Mesenchymal stem cell (in vitro differentiated cells and primary cell): ENCODE results near the gene PRR35.

ENCODE experiments used
- DNase-seq: peaks from one replicate; pipeline ENCODE4 v3.0.0-alpha.2; 2013
- H2AFZ ChIP-seq: one replicate; pipeline ENCODE4 v1.6.1; 2013; ENCODE audit warnings: low read depth, mild to moderate bottlenecking, control low read depth, inconsistent platforms, low read length, moderate library complexity
- H2AK5ac ChIP-seq: 2 replicates; pipeline ENCODE4 v1.6.1; 2013; ENCODE audit warnings: low read length, moderate library complexity, mild to moderate bottlenecking, inconsistent platforms; ENCODE audit not compliant: severe bottlenecking
- H2BK120ac ChIP-seq: one replicate; pipeline ENCODE4 v1.6.1; 2013; ENCODE audit warnings: low read depth, mild to moderate bottlenecking, inconsistent platforms, low read length, moderate library complexity
- H2BK12ac ChIP-seq, 2 experiments: one replicate each; pipeline ENCODE4 v1.6.1; 2013; ENCODE audit warnings: inconsistent platforms in 2 of 2, low read length in 2 of 2, mild to moderate bottlenecking in 2 of 2, moderate library complexity in 2 of 2, control low read depth in 1 of 2
- H2BK15ac ChIP-seq: one replicate; pipeline ENCODE4 v1.6.1; 2013; ENCODE audit warnings: mild to moderate bottlenecking, low read depth, inconsistent platforms; ENCODE audit not compliant: poor library complexity, severe bottlenecking
- H2BK5ac ChIP-seq: 2 replicates; pipeline ENCODE4 v1.6.1; 2013; ENCODE audit warnings: low read depth, mild to moderate bottlenecking, low read length, control low read depth, inconsistent platforms; ENCODE audit not compliant: poor library complexity, severe bottlenecking
- H3K14ac ChIP-seq, 2 experiments: one replicate each; pipeline ENCODE4 v1.6.1; 2013; ENCODE audit warnings: inconsistent platforms in 2 of 2, low read length in 2 of 2, control low read depth in 1 of 2, mild to moderate bottlenecking in 1 of 2, moderate library complexity in 1 of 2
- H3K18ac ChIP-seq, 2 experiments: one replicate each; pipeline ENCODE4 v1.6.1; 2013; ENCODE audit warnings: inconsistent platforms in 2 of 2, low read length in 2 of 2, control low read depth in 1 of 2, low read depth in 1 of 2, mild to moderate bottlenecking in 1 of 2
- H3K23ac ChIP-seq, 2 experiments: one replicate each; pipeline ENCODE4 v1.6.1; 2013; ENCODE audit warnings: inconsistent platforms in 2 of 2, low read length in 2 of 2, mild to moderate bottlenecking in 2 of 2, moderate library complexity in 2 of 2, control low read depth in 1 of 2
- H3K27ac ChIP-seq: 2 replicates; pipeline ENCODE4 v1.5.1; 2013; ENCODE audit warnings: mild to moderate bottlenecking, moderate library complexity, low read length, control low read depth, inconsistent platforms; ENCODE audit not compliant: poor library complexity, severe bottlenecking
- H3K27me3 ChIP-seq, 2 experiments: 2 replicates each; pipeline versions ENCODE4 v1.6.1 to v1.7.0; 2013; ENCODE audit warnings: low read length in 2 of 2, mild to moderate bottlenecking in 2 of 2, moderate library complexity in 2 of 2, control low read depth in 1 of 2, inconsistent platforms in 1 of 2; ENCODE audit not compliant: control insufficient read depth in 1 of 2, insufficient read depth in 1 of 2
- H3K36me3 ChIP-seq, 2 experiments: 2 replicates each; pipeline versions ENCODE4 v1.6.1 to v1.7.0; 2013; ENCODE audit warnings: low read length in 2 of 2, control low read depth in 1 of 2, inconsistent platforms in 1 of 2, low read depth in 1 of 2, mild to moderate bottlenecking in 1 of 2; ENCODE audit not compliant: insufficient read depth in 2 of 2, control insufficient read depth in 1 of 2
- H3K4ac ChIP-seq, 2 experiments: one replicate each; pipeline ENCODE4 v1.6.1; 2013; ENCODE audit warnings: inconsistent platforms in 2 of 2, low read length in 2 of 2, mild to moderate bottlenecking in 2 of 2, moderate library complexity in 2 of 2, control low read depth in 1 of 2, low read depth in 1 of 2
- H3K4me1 ChIP-seq: 2 replicates; pipeline ENCODE4 v1.6.1; 2013; ENCODE audit warnings: low read depth, low read length, control low read depth; ENCODE audit not compliant: control insufficient read depth, insufficient read depth
- H3K4me2 ChIP-seq: 2 replicates; pipeline ENCODE4 v1.6.1; 2013; ENCODE audit warnings: low read length, mild to moderate bottlenecking, inconsistent platforms; ENCODE audit not compliant: poor library complexity, severe bottlenecking
- H3K4me3 ChIP-seq, 2 experiments: 2 replicates each; pipeline versions ENCODE4 v1.5.1 to v1.7.0; 2013; ENCODE audit warnings: low read length in 2 of 2, mild to moderate bottlenecking in 2 of 2, control low read depth in 1 of 2, low read depth in 1 of 2; ENCODE audit not compliant: insufficient read depth in 1 of 2
- H3K79me1 ChIP-seq: replicated peaks from 2 replicates; pipeline ENCODE4 v1.6.1; 2013; ENCODE audit warnings: mild to moderate bottlenecking, control low read depth, low read length, inconsistent platforms; ENCODE audit not compliant: poor library complexity, severe bottlenecking
- H3K9ac ChIP-seq: 2 replicates; pipeline ENCODE4 v1.7.0; 2013; ENCODE audit warnings: mild to moderate bottlenecking, low read length, moderate library complexity
- H3K9me3 ChIP-seq: 2 replicates; pipeline ENCODE4 v1.7.0; 2013; ENCODE audit warnings: mild to moderate bottlenecking, low read length; ENCODE audit not compliant: control insufficient read depth
- H4K8ac ChIP-seq: one replicate; pipeline ENCODE4 v1.6.1; 2013; ENCODE audit warnings: inconsistent platforms, mild to moderate bottlenecking, low read length, moderate library complexity
- H4K91ac ChIP-seq: one replicate; pipeline ENCODE4 v1.6.1; 2013; ENCODE audit warnings: mild to moderate bottlenecking, low read length, inconsistent platforms
- WGBS: methylation state at CpG from one replicate; pipeline ENCODE4 v1.1.7; 2013; ENCODE audit warnings: mixed read lengths; 5-methylcytosine and 5-hydroxymethylcytosine counted together

The PRR35 gene

GRCh38 chr16:561413-561794 is 1.2 kb downstream of the PRR35 start:
- H3K9ac ChIP-seq, result no peak overlapping the region
- no peak for DNase-seq
- H2BK15ac ChIP-seq, result no peak overlapping the region
- no peak overlapping the region for H3K4ac ChIP-seq
- WGBS, result 72% methylated on average over 13 of the region's 15 CpGs
- H4K8ac ChIP-seq, result no peak overlapping the region
- no peaks in the 10 kb centered on the region for H3K9me3 ChIP-seq
- H4K91ac ChIP-seq, result no peak overlapping the region
- peaks cover 40% of the 10 kb centered on the region for H3K4me1 ChIP-seq
- no peak overlapping the region for H2BK5ac ChIP-seq
- no peak overlapping the region for H3K18ac ChIP-seq
- no peak overlapping the region for H3K4me3 ChIP-seq
- no peak overlapping the region for H2BK120ac ChIP-seq
- no peak overlapping the region for H3K23ac ChIP-seq
- H3K27ac ChIP-seq, result no peak overlapping the region
- no peak overlapping the region for H3K4me2 ChIP-seq
- peaks cover 0 to 4% of the 10 kb centered on the region in 2 experiments for H3K36me3 ChIP-seq
- H3K14ac ChIP-seq, result no peak overlapping the region
- no peak overlapping the region for H2AK5ac ChIP-seq
- H3K27me3 ChIP-seq, result peaks cover 38 to 46% of the 10 kb centered on the region in 2 experiments
- H2AFZ ChIP-seq, result no peak overlapping the region
- no peak overlapping the region for H2BK12ac ChIP-seq
- H3K79me1 ChIP-seq, result no peaks in the 10 kb centered on the region

- WGBS, result 91% methylated on average over 43 of the region's 43 CpGs
- Histone ChIP-seq H4K8ac (no peak overlapping the region), H3K79me1 (no peaks in the 10 kb centered on the region), H3K4me1 (peaks cover 48% of the 10 kb centered on the region), H2BK12ac (no peak overlapping the region), H2BK5ac (no peak overlapping the region), H3K18ac (no peak overlapping the region), H3K27ac (no peak overlapping the region), H4K91ac (peak overlapping the region; percentile 70), H3K9me3 (no peaks in the 10 kb centered on the region), H2AK5ac (no peak overlapping the region), H2BK15ac (no peak overlapping the region), H3K27me3 (peaks cover 38 to 45% of the 10 kb centered on the region in 2 experiments), H3K9ac (no peak overlapping the region), H3K36me3 (peaks cover 0 to 4% of the 10 kb centered on the region in 2 experiments), H3K4me3 (no peak overlapping the region), H3K4me2 (no peak overlapping the region), H3K4ac (no peak overlapping the region), H3K23ac (no peak overlapping the region), H2AFZ (no peak overlapping the region), H3K14ac (peak overlapping the region in 1 of 2 experiments; percentile 68), H2BK120ac (no peak overlapping the region)
- no peak for DNase-seq
Observed at GRCh38 chr16:561957-562938, 2.1 kb downstream of the PRR35 start.

- Histone ChIP-seq H3K9me3 (no peaks in the 10 kb centered on the region), H3K79me1 (no peaks in the 10 kb centered on the region), H3K27ac (no peak overlapping the region), H4K91ac (no peak overlapping the region), H3K36me3 (no peaks in the 10 kb centered on the region), H3K23ac (no peak overlapping the region), H2BK120ac (no peak overlapping the region), H3K18ac (no peak overlapping the region), H3K4me2 (no peak overlapping the region), H2AK5ac (no peak overlapping the region), H3K9ac (no peak overlapping the region), H2BK15ac (peak overlapping the region; percentile 17), H3K27me3 (peaks cover 32 to 38% of the 10 kb centered on the region in 2 experiments), H2BK12ac (no peak overlapping the region), H3K4ac (no peak overlapping the region), H2AFZ (no peak overlapping the region), H3K4me3 (no peak overlapping the region), H3K14ac (no peak overlapping the region), H3K4me1 (peaks cover 57% of the 10 kb centered on the region), H4K8ac (no peak overlapping the region), H2BK5ac (no peak overlapping the region)
- 94% methylated on average over 30 of the region's 30 CpGs for WGBS
- no peak for DNase-seq
Observed at GRCh38 chr16:563072-563644, 3.0 kb downstream of the PRR35 start.

GRCh38 chr16:564690-565418 is 4.7 kb downstream of the PRR35 start:
- H3K18ac ChIP-seq, result peak overlapping the region in 1 of 2 experiments; percentile 5
- H2BK15ac ChIP-seq, result peak overlapping the region; percentile 70
- H3K14ac ChIP-seq, result no peak overlapping the region
- H3K79me1 ChIP-seq, result no peaks in the 10 kb centered on the region
- no peaks in the 10 kb centered on the region for H3K36me3 ChIP-seq
- no peak overlapping the region for H2BK5ac ChIP-seq
- peak overlapping the region; percentile 33 for H2AK5ac ChIP-seq
- H3K4ac ChIP-seq, result no peak overlapping the region
- peaks cover 17 to 23% of the 10 kb centered on the region in 2 experiments for H3K27me3 ChIP-seq
- no peak overlapping the region for H3K27ac ChIP-seq
- H2BK12ac ChIP-seq, result no peak overlapping the region
- H3K4me3 ChIP-seq, result no peak overlapping the region
- H3K9me3 ChIP-seq, result no peaks in the 10 kb centered on the region
- WGBS, result 89% methylated on average over 42 of the region's 42 CpGs
- no peak overlapping the region for H2AFZ ChIP-seq
- H3K4me1 ChIP-seq, result peaks cover 54% of the 10 kb centered on the region
- no peak overlapping the region for H4K91ac ChIP-seq
- no peak overlapping the region for H3K9ac ChIP-seq
- DNase-seq, result no peak
- H3K23ac ChIP-seq, result no peak overlapping the region
- no peak overlapping the region for H2BK120ac ChIP-seq
- H4K8ac ChIP-seq, result peak overlapping the region; percentile 47
- no peak overlapping the region for H3K4me2 ChIP-seq
